ENCODE measurements around the gene KIRREL3. TPM values are rescaled to one million over a fixed set of nuclear protein-coding genes. Genes with fewer than 3 reads are reported as not detected.

KIRREL3 gene
- polyA plus RNA-seq, 1 of the 3 experiments (the other 2 are of a cell fraction), result 3.7 TPM

- H3F3A ChIP-seq (replicated peaks; ENCODE audit: insufficient read depth), result no peaks in the 10 kb centered on the region
- peaks cover 0 to 3% of the 10 kb centered on the region in 2 experiments; a peak in 1 of 4 replicates for H3K4me1 ChIP-seq (ENCODE audit: control insufficient read depth in 1 of 2, insufficient read depth in 2 of 2, low read depth in 1 of 2, low read length in 1 of 2)
- H3K9me3 ChIP-seq, result no peaks in the 10 kb centered on the region
- no peak overlapping the region for H2AFZ ChIP-seq (ENCODE audit: low read depth)
- no peak for DNase-seq
- CTCF ChIA-PET, result interaction anchor here (1.2 to 1.6 kb wide), 2 partner anchors 9 to 80 kb away, joined by 5 read pairs; no protein-coding TSS in a partner anchor
- H3K4me3 ChIP-seq (ENCODE audit: low read depth in 2 of 2, low read length in 1 of 2), result no peak overlapping the region
- no peak overlapping the region for H3K4me2 ChIP-seq
- WGBS (ENCODE audit: low lambda C conversion rate), result 51% methylated on average over 4 of the region's 4 CpGs
- POLR2A ChIA-PET, result no interaction called here
- TF ChIP-seq RFX5 (IDR thresholded peaks at IDR 0.05; ENCODE audit: low read length), result no peak
- no peak for TF ChIP-seq IRF3 (IDR thresholded peaks at IDR 0.05; ENCODE audit: low read depth, low read length)
- TF ChIP-seq SIN3A (IDR thresholded peaks at IDR 0.05; ENCODE audit: borderline replicate concordance, low read depth, low read length), result no peak
- no peak for TF ChIP-seq USF1 (IDR thresholded peaks at IDR 0.05; ENCODE audit: borderline replicate concordance, low read depth)
- TF ChIP-seq YY1 (IDR thresholded peaks at IDR 0.05; ENCODE audit: low read depth), result no peak
- TF ChIP-seq RXRA (IDR thresholded peaks at IDR 0.05; ENCODE audit: borderline replicate concordance, low read depth), result no peak
- no peak overlapping the region for H3K9ac ChIP-seq
- H4K20me1 ChIP-seq (ENCODE audit: insufficient read depth), result no peaks in the 10 kb centered on the region
- H3K27me3 ChIP-seq (ENCODE audit: insufficient read depth), result no peaks in the 10 kb centered on the region
- H3K36me3 ChIP-seq (replicated peaks in 1 of 2; ENCODE audit: control insufficient read depth in 1 of 2, insufficient read depth in 2 of 2, low read length in 1 of 2), result no peaks in the 10 kb centered on the region
- no peaks in the 10 kb centered on the region for H3K79me2 ChIP-seq (ENCODE audit: insufficient read depth)
- no peaks in the 10 kb centered on the region for H3K9me2 ChIP-seq
- no peak overlapping the region for H3K27ac ChIP-seq (ENCODE audit: low read depth in 2 of 2, low read length in 1 of 2)
These were observed 440.3 kb downstream of the KIRREL3 start for GRCh38 chr11:126560221-126560620.

GRCh38 chr11:126548581-126549550, 451.7 kb downstream of the KIRREL3 start:
- Histone ChIP-seq H3K4me1 (ENCODE audit: control insufficient read depth in 1 of 2, insufficient read depth in 2 of 2, low read depth in 1 of 2, low read length in 1 of 2) (peaks cover 5 to 37% of the 10 kb centered on the region in 2 experiments; a peak in 3 of 4 replicates), H4K20me1 (ENCODE audit: insufficient read depth) (no peaks in the 10 kb centered on the region), H3K9ac (no peak overlapping the region), H3K4me2 (no peak overlapping the region), H3K4me3 (ENCODE audit: low read depth in 2 of 2, low read length in 1 of 2) (no peak overlapping the region), H2AFZ (ENCODE audit: low read depth) (no peak overlapping the region), H3K9me3 (no peaks in the 10 kb centered on the region), H3F3A (replicated peaks; ENCODE audit: insufficient read depth) (no peaks in the 10 kb centered on the region), H3K27me3 (ENCODE audit: insufficient read depth) (no peaks in the 10 kb centered on the region), H3K79me2 (ENCODE audit: insufficient read depth) (no peaks in the 10 kb centered on the region), H3K27ac (ENCODE audit: low read depth in 2 of 2, low read length in 1 of 2) (no peak overlapping the region; a peak in 1 of 4 replicates), H3K36me3 (replicated peaks in 1 of 2; ENCODE audit: control insufficient read depth in 1 of 2, insufficient read depth in 2 of 2, low read length in 1 of 2) (no peaks in the 10 kb centered on the region), H3K9me2 (no peaks in the 10 kb centered on the region)
- ChIA-PET CTCF (interaction anchor here (1.2 to 2.1 kb wide), 3 partner anchors 58 to 107 kb away, joined by 3 to 6 read pairs (median 5); no protein-coding TSS in a partner anchor), POLR2A (no interaction called here)
- no peak for DNase-seq
- WGBS (ENCODE audit: low lambda C conversion rate), result 80% methylated on average over 20 of the region's 20 CpGs
- no peak for TF ChIP-seq YY1 (IDR thresholded peaks at IDR 0.05; ENCODE audit: low read depth)
- no peak for TF ChIP-seq TCF12 (IDR thresholded peaks at IDR 0.05)
- TF ChIP-seq JUND (IDR thresholded peaks at IDR 0.05), result no peak
- no peak for TF ChIP-seq REST (IDR thresholded peaks at IDR 0.05; ENCODE audit: low read depth, low read length)
- TF ChIP-seq USF2 (IDR thresholded peaks at IDR 0.05; ENCODE audit: borderline replicate concordance, low read depth, low read length), result no peak
- no peak for TF ChIP-seq TAF1 (IDR thresholded peaks at IDR 0.05; ENCODE audit: borderline replicate concordance, low read depth, low read length)
- no peak for TF ChIP-seq GABPA (IDR thresholded peaks at IDR 0.05; ENCODE audit: low read depth)
- TF ChIP-seq ZBTB33 (IDR thresholded peaks at IDR 0.05; ENCODE audit: borderline replicate concordance, low read depth), result no peak
- TF ChIP-seq IRF3 (IDR thresholded peaks at IDR 0.05; ENCODE audit: low read depth, low read length), result no peak
- no peak for TF ChIP-seq MAX (IDR thresholded peaks at IDR 0.05; ENCODE audit: low read depth)

All from SK-N-SH (cell line).